ENCODE results near the gene DNAJC18.

DNAJC18 gene

GRCh38 chr5:139472386-139473030 is 33.2 kb upstream of the DNAJC18 start:
- no peak for DNase-seq (ENCODE audit: low spot score in 2 of 2)
- no peak for ATAC-seq
- peak overlapping the region; percentile 72 for H3K4me3 Mint-ChIP-seq
- peaks cover 72% of the 10 kb centered on the region for H3K4me1 Mint-ChIP-seq
- peak overlapping the region; percentile 98 for H3K27ac Mint-ChIP-seq
- H3K36me3 Mint-ChIP-seq: peaks cover 60% of the 10 kb centered on the region
- no peaks in the 10 kb centered on the region for H3K9me3 Mint-ChIP-seq

GRCh38 chr5:139470821-139471300 is 31.5 kb upstream of the DNAJC18 start, which contains the start of gene SMIM33:
Gene SMIM33 (plus strand): TSS chr5:139471004. CDS start chr5:139471122, 118 bp downstream.
- Mint-ChIP-seq H3K9me3 (no peaks in the 10 kb centered on the region), H3K4me1 (peaks cover 67% of the 10 kb centered on the region), H3K36me3 (peaks cover 44% of the 10 kb centered on the region), H3K4me3 (peak within 1 kb of the TSS; percentile 72), H3K27ac (peak within 1 kb of the TSS; percentile 98)
- ATAC-seq (peak; percentile 63), DNase-seq (ENCODE audit: low spot score in 2 of 2) (peak in 1 of 2 donors; percentile 58)

- H3K9me3 Mint-ChIP-seq: no peaks in the 10 kb centered on the region
- ATAC-seq: peak; percentile 57
- H3K27ac Mint-ChIP-seq: peak overlapping the region; percentile 60
- peaks cover 49% of the 10 kb centered on the region for H3K4me1 Mint-ChIP-seq
- H3K36me3 Mint-ChIP-seq: peaks cover 20% of the 10 kb centered on the region
- no peak for DNase-seq (ENCODE audit: low spot score in 2 of 2)
- H3K4me3 Mint-ChIP-seq: peak overlapping the region; percentile 45
Observed at GRCh38 chr5:139468421-139468931, 29.2 kb upstream of the DNAJC18 start.

GRCh38 chr5:139462586-139463276 is 23.4 kb upstream of the DNAJC18 start, which contains the start of gene ECSCR:
Gene ECSCR (minus strand): TSS chr5:139462743. CDS start chr5:139462670, 73 bp downstream.
- H3K9me3 Mint-ChIP-seq: no peaks in the 10 kb centered on the region
- DNase-seq (ENCODE audit: low spot score in 2 of 2) (no peak), ATAC-seq (no peak)
- no peak within 1 kb of the TSS for H3K27ac Mint-ChIP-seq
- H3K4me3 Mint-ChIP-seq: no peak within 1 kb of the TSS
- peaks cover 5% of the 10 kb centered on the region for H3K36me3 Mint-ChIP-seq
- H3K4me1 Mint-ChIP-seq: peaks cover 42% of the 10 kb centered on the region

- Mint-ChIP-seq H3K36me3 (peaks cover 5% of the 10 kb centered on the region), H3K9me3 (no peaks in the 10 kb centered on the region), H3K4me1 (peaks cover 53% of the 10 kb centered on the region), H3K4me3 (no peak overlapping the region), H3K27ac (no peak overlapping the region)
- ATAC-seq (no peak), DNase-seq (ENCODE audit: low spot score in 2 of 2) (no peak)
Observed at GRCh38 chr5:139461698-139462097, 22.4 kb upstream of the DNAJC18 start.

- no peaks in the 10 kb centered on the region for H3K9me3 Mint-ChIP-seq
- no peak overlapping the region for H3K4me3 Mint-ChIP-seq
- no peak for DNase-seq (ENCODE audit: low spot score in 2 of 2)
- H3K27ac Mint-ChIP-seq: no peak overlapping the region
- peaks cover 5% of the 10 kb centered on the region for H3K36me3 Mint-ChIP-seq
- no peak for ATAC-seq
- peaks cover 58% of the 10 kb centered on the region for H3K4me1 Mint-ChIP-seq
Observed at GRCh38 chr5:139461176-139461575, 21.9 kb upstream of the DNAJC18 start.

GRCh38 chr5:139460455-139460854 is 21.1 kb upstream of the DNAJC18 start:
- H3K4me1 Mint-ChIP-seq: peaks cover 61% of the 10 kb centered on the region
- peak overlapping the region; percentile 74 for H3K4me3 Mint-ChIP-seq
- H3K36me3 Mint-ChIP-seq: peaks cover 5% of the 10 kb centered on the region
- H3K9me3 Mint-ChIP-seq: no peaks in the 10 kb centered on the region
- ATAC-seq (no peak), DNase-seq (ENCODE audit: low spot score in 2 of 2) (no peak)
- peak overlapping the region; percentile 96 for H3K27ac Mint-ChIP-seq

- Mint-ChIP-seq H3K9me3 (no peaks in the 10 kb centered on the region), H3K27ac (peak overlapping the region; percentile 96), H3K4me3 (peak overlapping the region; percentile 74), H3K4me1 (peaks cover 70% of the 10 kb centered on the region), H3K36me3 (peaks cover 8% of the 10 kb centered on the region)
- DNase-seq (ENCODE audit: low spot score in 2 of 2): no peak
- ATAC-seq: peak; percentile 31
Observed at GRCh38 chr5:139459451-139459934, 20.2 kb upstream of the DNAJC18 start.

- H3K36me3 Mint-ChIP-seq: peaks cover 15% of the 10 kb centered on the region
- H3K9me3 Mint-ChIP-seq: no peaks in the 10 kb centered on the region
- DNase-seq (ENCODE audit: low spot score in 2 of 2): peak in 1 of 2 donors; percentile 80
Observed at GRCh38 chr5:139458580-139459407, 19.5 kb upstream of the DNAJC18 start.

GRCh38 chr5:139457653-139458306 is 18.5 kb upstream of the DNAJC18 start:
- Mint-ChIP-seq H3K27ac (peak overlapping the region; percentile 96), H3K36me3 (peaks cover 18% of the 10 kb centered on the region), H3K4me3 (peak overlapping the region; percentile 74), H3K9me3 (no peaks in the 10 kb centered on the region), H3K4me1 (peaks cover 83% of the 10 kb centered on the region)
- ATAC-seq (peak; percentile 26), DNase-seq (ENCODE audit: low spot score in 2 of 2) (no peak)

More at GRCh38 chr5:139458580-139459407, 19.5 kb upstream of the DNAJC18 start:
- Mint-ChIP-seq H3K4me3 (peak overlapping the region; percentile 74), H3K27ac (peak overlapping the region; percentile 96), H3K4me1 (peaks cover 77% of the 10 kb centered on the region)
- ATAC-seq: peak; percentile 95

- Mint-ChIP-seq H3K9me3 (no peaks in the 10 kb centered on the region), H3K27ac (peak overlapping the region; percentile 96), H3K4me1 (peaks cover 83% of the 10 kb centered on the region), H3K36me3 (peaks cover 18% of the 10 kb centered on the region), H3K4me3 (peak overlapping the region; percentile 74)
- DNase-seq (ENCODE audit: low spot score in 2 of 2) (no peak), ATAC-seq (no peak)
Observed at GRCh38 chr5:139457241-139457640, 17.9 kb upstream of the DNAJC18 start.

- ATAC-seq (no peak), DNase-seq (ENCODE audit: low spot score in 2 of 2) (no peak)
- H3K4me1 Mint-ChIP-seq: peaks cover 81% of the 10 kb centered on the region
- H3K27ac Mint-ChIP-seq: peak overlapping the region; percentile 96
- H3K36me3 Mint-ChIP-seq: peaks cover 18% of the 10 kb centered on the region
- no peak overlapping the region for H3K4me3 Mint-ChIP-seq
- no peaks in the 10 kb centered on the region for H3K9me3 Mint-ChIP-seq
Observed at GRCh38 chr5:139456776-139457175, 17.5 kb upstream of the DNAJC18 start.

- peaks cover 61% of the 10 kb centered on the region for H3K4me1 Mint-ChIP-seq
- no peak for DNase-seq (ENCODE audit: low spot score in 2 of 2)
- ATAC-seq: no peak
- peak overlapping the region; percentile 39 for H3K27ac Mint-ChIP-seq
- no peak overlapping the region for H3K4me3 Mint-ChIP-seq
- no peaks in the 10 kb centered on the region for H3K9me3 Mint-ChIP-seq
- peaks cover 18% of the 10 kb centered on the region for H3K36me3 Mint-ChIP-seq
Observed at GRCh38 chr5:139454568-139455290, 15.4 kb upstream of the DNAJC18 start.

Data from stimulated activated effector memory CD8-positive, alpha-beta T cell treated with anti-CD3 and anti-CD28 coated beads, Interleukin-12 subunit alpha, Interleukin-12 subunit beta, amount 100 ng/mL, for 72 hours (primary cell).